Measurements from ENCODE around the gene TMEM88. TPM values are rescaled to one million over a fixed set of nuclear protein-coding genes. Genes with fewer than 3 reads are reported as not detected.

The TMEM88 gene
- total RNA-seq, 1 donor from 2014 or later: 8.4 TPM

DNA sequence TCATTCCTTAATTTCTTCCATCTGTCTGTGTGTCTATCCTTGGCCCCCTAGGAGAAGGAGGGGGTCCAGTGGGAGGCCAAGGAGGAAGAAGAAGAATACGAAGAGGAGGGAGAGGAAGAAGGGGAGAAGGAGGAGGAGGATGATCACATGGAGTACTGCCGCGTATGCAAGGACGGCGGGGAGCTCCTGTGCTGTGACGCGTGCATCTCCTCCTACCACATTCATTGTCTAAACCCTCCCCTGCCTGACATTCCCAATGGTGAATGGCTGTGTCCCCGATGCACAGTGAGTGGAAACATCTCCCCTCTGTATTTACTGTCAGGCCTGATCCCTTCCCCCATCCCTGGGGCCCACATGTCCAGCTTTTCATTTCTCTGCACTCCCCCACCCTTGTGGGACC, 40.0 kb downstream of the TMEM88 start:
- no peak for DNase-seq (ENCODE audit: low read depth, low spot score)
- TF ChIP-seq, protein P1, sequence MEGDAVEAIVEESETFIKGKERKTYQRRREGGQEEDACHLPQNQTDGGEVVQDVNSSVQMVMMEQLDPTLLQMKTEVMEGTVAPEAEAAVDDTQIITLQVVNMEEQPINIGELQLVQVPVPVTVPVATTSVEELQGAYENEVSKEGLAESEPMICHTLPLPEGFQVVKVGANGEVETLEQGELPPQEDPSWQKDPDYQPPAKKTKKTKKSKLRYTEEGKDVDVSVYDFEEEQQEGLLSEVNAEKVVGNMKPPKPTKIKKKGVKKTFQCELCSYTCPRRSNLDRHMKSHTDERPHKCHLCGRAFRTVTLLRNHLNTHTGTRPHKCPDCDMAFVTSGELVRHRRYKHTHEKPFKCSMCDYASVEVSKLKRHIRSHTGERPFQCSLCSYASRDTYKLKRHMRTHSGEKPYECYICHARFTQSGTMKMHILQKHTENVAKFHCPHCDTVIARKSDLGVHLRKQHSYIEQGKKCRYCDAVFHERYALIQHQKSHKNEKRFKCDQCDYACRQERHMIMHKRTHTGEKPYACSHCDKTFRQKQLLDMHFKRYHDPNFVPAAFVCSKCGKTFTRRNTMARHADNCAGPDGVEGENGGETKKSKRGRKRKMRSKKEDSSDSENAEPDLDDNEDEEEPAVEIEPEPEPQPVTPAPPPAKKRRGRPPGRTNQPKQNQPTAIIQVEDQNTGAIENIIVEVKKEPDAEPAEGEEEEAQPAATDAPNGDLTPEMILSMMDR (conservative IDR thresholded peaks at IDR 0.05): no peak
- Mint-ChIP-seq H3K4me3 (no peak overlapping the region), H3K27me3 (ENCODE audit: low read depth) (no peaks in the 10 kb centered on the region), H3K36me3 (ENCODE audit: low read depth) (peaks cover 26% of the 10 kb centered on the region), H3K9me3 (no peaks in the 10 kb centered on the region), H3K27ac (ENCODE audit: unreplicated experiment) (no peak overlapping the region), H3K4me1 (peaks cover 14% of the 10 kb centered on the region)

DNA sequence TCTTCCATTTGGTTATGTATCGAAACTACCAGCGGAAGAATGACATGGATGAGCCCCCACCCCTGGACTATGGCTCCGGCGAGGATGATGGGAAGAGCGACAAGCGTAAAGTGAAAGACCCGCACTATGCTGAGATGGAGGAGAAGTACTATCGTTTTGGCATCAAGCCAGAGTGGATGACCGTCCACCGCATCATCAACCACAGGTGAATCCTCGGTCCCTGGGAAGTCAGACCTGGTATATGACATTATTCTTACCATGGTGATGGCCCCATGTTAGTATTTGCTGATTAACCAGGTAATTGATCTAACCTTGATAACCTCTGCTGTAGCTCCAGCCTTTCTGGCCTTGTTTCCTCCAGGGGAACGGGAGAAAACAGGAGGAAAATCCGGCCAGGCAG, 42.2 kb downstream of the TMEM88 start:
- Mint-ChIP-seq H3K36me3 (ENCODE audit: low read depth) (peaks cover 25% of the 10 kb centered on the region), H3K27me3 (ENCODE audit: low read depth) (no peaks in the 10 kb centered on the region), H3K4me1 (peaks cover 14% of the 10 kb centered on the region), H3K9me3 (no peaks in the 10 kb centered on the region), H3K4me3 (no peak overlapping the region), H3K27ac (ENCODE audit: unreplicated experiment) (no peak overlapping the region)
- no peak for DNase-seq (ENCODE audit: low read depth, low spot score)
- TF ChIP-seq, protein P1 (conservative IDR thresholded peaks at IDR 0.05): no peak

DNA sequence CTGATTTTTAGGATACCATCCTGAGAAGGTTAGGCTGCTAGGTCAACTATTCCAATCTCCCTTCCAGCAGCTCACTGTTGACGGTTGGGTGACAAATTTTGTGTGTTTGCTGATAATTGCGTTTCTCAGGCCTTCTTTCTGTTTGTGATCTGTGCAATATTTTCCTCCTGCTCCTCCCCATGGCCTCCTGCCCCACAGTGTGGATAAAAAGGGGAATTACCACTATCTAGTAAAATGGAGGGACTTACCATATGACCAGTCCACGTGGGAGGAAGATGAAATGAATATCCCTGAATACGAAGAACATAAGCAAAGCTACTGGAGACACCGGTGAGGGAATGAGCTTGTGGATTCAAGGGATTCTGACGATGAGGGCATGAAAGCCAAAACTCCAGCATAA, 42.9 kb downstream of the TMEM88 start:
- Mint-ChIP-seq H3K4me3 (no peak overlapping the region), H3K4me1 (peaks cover 14% of the 10 kb centered on the region), H3K36me3 (ENCODE audit: low read depth) (peaks cover 27% of the 10 kb centered on the region), H3K27me3 (ENCODE audit: low read depth) (no peaks in the 10 kb centered on the region), H3K27ac (ENCODE audit: unreplicated experiment) (no peak overlapping the region), H3K9me3 (no peaks in the 10 kb centered on the region)
- TF ChIP-seq, protein P1 (conservative IDR thresholded peaks at IDR 0.05): peak; percentile 43
- DNase-seq (ENCODE audit: low read depth, low spot score): no peak

DNA sequence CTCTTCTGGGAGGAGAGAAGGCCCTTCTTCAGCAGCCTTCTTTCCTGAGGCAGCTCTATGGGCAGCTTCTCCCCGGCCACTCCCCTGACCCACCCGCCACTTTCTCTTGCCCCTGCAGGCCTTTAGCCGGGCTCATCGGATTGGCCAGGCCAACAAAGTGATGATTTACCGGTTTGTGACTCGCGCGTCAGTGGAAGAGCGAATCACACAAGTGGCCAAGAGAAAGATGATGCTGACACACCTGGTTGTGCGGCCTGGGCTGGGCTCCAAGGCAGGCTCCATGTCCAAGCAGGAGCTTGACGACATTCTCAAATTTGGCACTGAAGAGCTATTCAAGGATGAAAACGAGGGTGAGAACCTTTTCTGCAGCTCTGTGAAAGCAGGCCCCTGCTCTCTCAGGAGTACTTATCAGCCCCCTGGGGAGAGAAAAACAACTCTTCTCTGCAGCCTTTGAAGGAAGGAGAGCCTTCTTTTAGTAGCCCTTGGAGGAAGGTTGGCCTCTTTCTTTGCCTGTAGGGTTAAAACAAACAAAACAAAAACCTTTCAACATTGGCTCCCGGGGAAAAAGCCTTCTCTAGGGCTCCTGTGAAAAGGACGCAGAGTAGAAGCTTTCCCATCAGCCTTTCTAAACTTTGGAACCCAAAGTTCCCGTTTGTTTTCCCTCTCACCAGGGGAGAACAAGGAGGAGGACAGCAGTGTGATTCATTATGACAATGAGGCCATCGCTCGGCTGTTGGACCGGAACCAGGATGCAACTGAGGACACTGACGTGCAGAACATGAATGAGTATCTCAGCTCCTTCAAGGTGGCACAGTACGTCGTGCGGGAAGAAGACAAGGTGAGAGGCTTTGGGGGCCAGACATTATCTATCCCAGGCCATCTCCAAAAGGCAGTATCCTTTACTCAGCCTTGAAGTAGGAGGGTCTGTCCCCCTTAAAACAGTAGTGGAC, 48.6 kb downstream of the TMEM88 start:
- Mint-ChIP-seq H3K4me1 (no peaks in the 10 kb centered on the region), H3K4me3 (no peak overlapping the region), H3K27me3 (ENCODE audit: low read depth) (no peaks in the 10 kb centered on the region), H3K27ac (ENCODE audit: unreplicated experiment) (peak overlapping the region; percentile 50), H3K36me3 (ENCODE audit: low read depth) (peaks cover 15% of the 10 kb centered on the region), H3K9me3 (no peaks in the 10 kb centered on the region)
- DNase-seq (ENCODE audit: low read depth, low spot score): no peak
- TF ChIP-seq, protein P1 (conservative IDR thresholded peaks at IDR 0.05): no peak

Other genes with a start within 250 kb of the TMEM88 start
- gene FXR2, start 240.2 kb upstream of the TMEM88 start, total RNA-seq: 51.9 and 53.8 TPM in 2 replicates
- gene SAT2, start 227.2 kb upstream of the TMEM88 start, total RNA-seq: 76.3 and 89.1 TPM in 2 replicates
- gene SHBG, start 224.9 kb upstream of the TMEM88 start, total RNA-seq: 2.3 and 2.5 TPM in 2 replicates
- gene ATP1B2, start 204.1 kb upstream of the TMEM88 start, total RNA-seq: 12.1 and 14.3 TPM in 2 replicates
- gene TP53, start 167.6 kb upstream of the TMEM88 start, total RNA-seq: 135 and 150 TPM in 2 replicates
- gene WRAP53, start 166.6 kb upstream of the TMEM88 start, total RNA-seq: 35.7 and 41.1 TPM in 2 replicates
- gene EFNB3, start 149.9 kb upstream of the TMEM88 start, total RNA-seq: 25.3 and 25.5 TPM in 2 replicates
- 0.16 and 0.27 TPM in 2 replicates for gene DNAH2, start 137.3 kb upstream of the TMEM88 start, total RNA-seq
- gene KDM6B, start 20.8 kb upstream of the TMEM88 start, total RNA-seq: 64.8 and 70.2 TPM in 2 replicates
- gene NAA38, start 2.5 kb downstream of the TMEM88 start, total RNA-seq: 83.4 and 87.2 TPM in 2 replicates
- 12.7 and 13.3 TPM in 2 replicates for gene CYB5D1, start 2.9 kb downstream of the TMEM88 start, total RNA-seq
- gene CHD3, start 33.7 kb downstream of the TMEM88 start, total RNA-seq: 53.3 and 59.7 TPM in 2 replicates
- gene RNF227, start 61.2 kb downstream of the TMEM88 start, total RNA-seq: 3.6 and 4.0 TPM in 2 replicates
- gene KCNAB3, start 74.8 kb downstream of the TMEM88 start, total RNA-seq: 19.9 and 20.4 TPM in 2 replicates
- gene TRAPPC1, start 76.9 kb downstream of the TMEM88 start, total RNA-seq: 129 and 145 TPM in 2 replicates
- gene CNTROB, start 77.1 kb downstream of the TMEM88 start, total RNA-seq: 55.5 and 58.3 TPM in 2 replicates
- not detected in 2 replicates for gene GUCY2D, start 147.5 kb downstream of the TMEM88 start, total RNA-seq
- not detected in 2 replicates for gene ALOX15B, start 184.0 kb downstream of the TMEM88 start, total RNA-seq
- not detected in 2 replicates for gene ALOX12B, start 232.7 kb downstream of the TMEM88 start, total RNA-seq

All from neural crest cell (in vitro differentiated cells).